Measurements from ENCODE around the gene GPC5.

GPC5 gene

DNA sequence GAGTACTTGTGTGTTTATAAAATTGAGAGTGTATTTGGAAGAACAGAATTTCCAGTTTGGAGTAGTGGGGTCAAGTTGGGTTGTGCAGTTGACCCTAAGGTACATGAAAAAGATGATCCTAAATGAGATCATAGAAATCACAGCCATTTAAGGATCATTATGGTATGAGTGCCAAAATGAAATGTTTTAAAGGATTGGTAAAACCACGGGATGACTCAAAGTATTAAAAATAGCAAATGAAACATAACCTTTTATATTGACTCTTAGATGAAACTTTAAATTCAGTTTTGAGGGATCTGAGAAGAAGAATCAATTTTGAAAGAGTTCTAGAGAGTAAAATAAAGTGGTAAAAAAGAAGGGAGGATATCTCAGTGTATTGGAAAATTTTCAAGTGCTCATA, 773.8 kb downstream of the GPC5 start:
- in situ Hi-C loops (cut with HindIII; ENCODE audit: low sequenced_read_pairs): no loop called here
- H3K4me3 ChIP-seq (ENCODE audit: low read depth, low read length): no peak overlapping the region
- DNase-seq (ENCODE audit: low read depth, low spot score): peak; percentile 26
- TF ChIP-seq, protein P1, sequence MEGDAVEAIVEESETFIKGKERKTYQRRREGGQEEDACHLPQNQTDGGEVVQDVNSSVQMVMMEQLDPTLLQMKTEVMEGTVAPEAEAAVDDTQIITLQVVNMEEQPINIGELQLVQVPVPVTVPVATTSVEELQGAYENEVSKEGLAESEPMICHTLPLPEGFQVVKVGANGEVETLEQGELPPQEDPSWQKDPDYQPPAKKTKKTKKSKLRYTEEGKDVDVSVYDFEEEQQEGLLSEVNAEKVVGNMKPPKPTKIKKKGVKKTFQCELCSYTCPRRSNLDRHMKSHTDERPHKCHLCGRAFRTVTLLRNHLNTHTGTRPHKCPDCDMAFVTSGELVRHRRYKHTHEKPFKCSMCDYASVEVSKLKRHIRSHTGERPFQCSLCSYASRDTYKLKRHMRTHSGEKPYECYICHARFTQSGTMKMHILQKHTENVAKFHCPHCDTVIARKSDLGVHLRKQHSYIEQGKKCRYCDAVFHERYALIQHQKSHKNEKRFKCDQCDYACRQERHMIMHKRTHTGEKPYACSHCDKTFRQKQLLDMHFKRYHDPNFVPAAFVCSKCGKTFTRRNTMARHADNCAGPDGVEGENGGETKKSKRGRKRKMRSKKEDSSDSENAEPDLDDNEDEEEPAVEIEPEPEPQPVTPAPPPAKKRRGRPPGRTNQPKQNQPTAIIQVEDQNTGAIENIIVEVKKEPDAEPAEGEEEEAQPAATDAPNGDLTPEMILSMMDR (IDR thresholded peaks at IDR 0.05; ENCODE audit: low read depth, low read length): no peak

DNA sequence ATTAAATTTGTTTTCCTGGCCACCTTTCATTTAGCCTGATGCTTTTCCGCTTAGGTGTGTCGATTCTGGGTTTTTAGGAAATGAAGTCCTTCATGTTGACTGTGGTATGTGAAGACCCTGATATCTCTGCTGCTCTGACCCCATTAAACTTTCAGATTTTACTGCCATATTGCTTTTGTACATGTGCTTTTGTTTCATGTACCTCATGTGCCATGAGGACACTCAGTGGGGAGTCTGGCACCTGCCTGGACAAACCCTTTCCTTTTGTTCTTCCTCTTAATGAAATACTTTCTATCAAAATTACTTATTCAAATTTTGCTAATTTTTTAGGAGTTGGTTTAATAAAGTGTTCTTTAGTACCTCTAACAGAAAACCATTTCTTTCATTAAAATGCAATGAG, 774.8 kb downstream of the GPC5 start:
- no peak for DNase-seq (ENCODE audit: low read depth, low spot score)
- in situ Hi-C loops (cut with HindIII; ENCODE audit: low sequenced_read_pairs): no loop called here
- TF ChIP-seq, protein P1 (IDR thresholded peaks at IDR 0.05; ENCODE audit: low read depth, low read length): no peak

DNA sequence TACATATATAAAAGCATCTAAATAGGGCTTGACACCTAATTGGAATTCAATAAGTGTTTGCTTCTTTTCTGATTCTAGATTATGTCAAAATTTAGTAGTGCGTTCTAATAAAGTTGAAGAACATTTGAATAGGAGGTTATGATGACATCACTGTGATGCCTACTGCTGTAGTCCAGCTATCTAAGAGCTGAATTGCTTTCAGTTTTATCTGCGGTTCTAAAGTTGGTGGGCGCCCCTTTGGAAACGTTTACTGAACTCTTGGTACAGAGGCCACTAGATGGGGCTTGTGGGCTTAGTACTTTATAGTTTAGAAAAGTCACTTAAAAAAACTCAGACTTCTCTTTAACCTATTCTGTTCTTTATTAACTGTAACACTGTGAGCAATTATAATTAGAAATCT, 776.9 kb downstream of the GPC5 start:
- DNase-seq (ENCODE audit: low read depth, low spot score): peak; percentile 82
- no peak overlapping the region for H3K4me3 ChIP-seq (ENCODE audit: low read depth, low read length)
- TF ChIP-seq, protein P1 (IDR thresholded peaks at IDR 0.05; ENCODE audit: low read depth, low read length): peak; percentile 64
- in situ Hi-C loops (cut with HindIII; ENCODE audit: low sequenced_read_pairs): no loop called here

More for the DNA sequence above, 774.8 kb downstream of the GPC5 start:
- no peak overlapping the region for H3K4me3 ChIP-seq (ENCODE audit: low read depth, low read length)

DNA sequence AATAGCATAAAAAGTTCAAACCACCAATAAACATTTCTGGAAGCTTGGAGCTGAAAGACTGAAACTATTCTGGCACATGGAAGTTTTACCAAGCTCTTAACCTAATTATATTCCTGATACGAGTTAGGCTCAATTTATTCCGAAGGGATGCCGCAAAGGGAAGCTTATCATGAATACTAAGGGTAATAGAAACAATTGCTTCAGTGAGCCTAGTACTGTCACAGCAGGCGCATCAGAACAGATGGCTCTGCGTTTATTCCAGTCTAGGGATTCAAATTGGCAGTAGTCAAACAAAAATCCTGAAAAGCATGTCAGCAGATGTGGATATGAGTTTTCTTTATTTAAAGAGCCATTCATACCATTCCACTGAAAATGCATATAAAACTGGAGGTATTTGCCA, 779.5 kb downstream of the GPC5 start:
- in situ Hi-C loops (cut with HindIII; ENCODE audit: low sequenced_read_pairs): no loop called here
- H3K4me3 ChIP-seq (ENCODE audit: low read depth, low read length): no peak overlapping the region
- DNase-seq (ENCODE audit: low read depth, low spot score): no peak
- TF ChIP-seq, protein P1 (IDR thresholded peaks at IDR 0.05; ENCODE audit: low read depth, low read length): no peak

DNA sequence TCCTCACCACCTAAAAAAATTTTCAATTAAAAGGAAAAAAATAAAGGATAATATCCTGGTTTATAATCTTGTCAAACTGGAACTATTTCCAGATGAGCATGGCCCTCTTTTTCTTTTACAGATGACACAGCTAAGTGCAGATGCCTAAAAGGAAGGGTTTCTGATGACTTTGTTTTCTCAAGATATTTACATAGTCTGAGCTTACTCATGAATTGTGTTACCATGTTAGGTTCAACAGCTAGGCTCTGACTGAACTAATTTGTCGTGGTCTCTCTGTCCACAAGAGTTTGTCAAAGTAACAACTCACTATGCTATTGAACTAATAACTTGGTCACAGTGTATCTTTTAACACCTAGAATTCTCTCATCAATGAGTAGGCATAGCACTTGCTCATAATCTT, 780.8 kb downstream of the GPC5 start:
- TF ChIP-seq, protein P1 (IDR thresholded peaks at IDR 0.05; ENCODE audit: low read depth, low read length): no peak
- DNase-seq (ENCODE audit: low read depth, low spot score): no peak
- H3K4me3 ChIP-seq (ENCODE audit: low read depth, low read length): no peak overlapping the region
- in situ Hi-C loops (cut with HindIII; ENCODE audit: low sequenced_read_pairs): no loop called here

DNA sequence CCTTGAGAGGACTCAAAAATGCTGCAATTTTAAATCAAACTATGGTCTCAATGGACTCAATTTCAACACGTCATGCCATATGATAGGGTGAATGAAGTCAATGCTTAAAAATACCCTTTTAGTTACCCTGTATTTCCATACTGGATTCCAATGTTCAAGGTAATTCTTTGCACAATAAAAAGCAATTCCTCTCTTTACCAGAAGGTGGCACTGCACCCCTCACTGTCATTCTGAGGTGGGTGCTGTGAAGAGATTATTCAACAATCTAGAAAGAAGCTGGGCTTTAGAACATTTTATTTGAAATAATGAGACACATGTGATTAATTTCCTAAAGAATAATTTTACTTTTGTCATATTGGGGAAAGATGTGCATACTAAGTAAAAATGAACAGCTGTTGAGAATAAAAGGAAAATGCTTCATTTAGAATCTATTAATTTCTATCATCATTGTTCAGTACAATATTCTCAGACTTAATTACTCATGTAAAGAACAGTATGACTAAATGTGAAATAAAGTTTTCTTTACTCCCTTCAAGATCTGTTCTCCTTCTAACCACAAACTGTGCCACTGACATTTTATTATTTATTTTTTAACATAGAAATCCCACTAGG, 789.1 kb downstream of the GPC5 start:
- in situ Hi-C loops (cut with HindIII; ENCODE audit: low sequenced_read_pairs): no loop called here
- peak; percentile 62 for DNase-seq (ENCODE audit: low read depth, low spot score)
- TF ChIP-seq, protein P1 (IDR thresholded peaks at IDR 0.05; ENCODE audit: low read depth, low read length): peak; percentile 79
- H3K4me3 ChIP-seq (ENCODE audit: low read depth, low read length): no peak overlapping the region
